WERI-Rb-1 (cell line): ENCODE measurements around the gene TAF3.

Experiments used
- DNase-seq: peaks from one replicate; pipeline ENCODE4 v3.0.0-alpha.2; 2020
- H3K27ac ChIP-seq: fragments of 250-450 bp; sonication (Bioruptor Pico); 2 replicates; pipeline ENCODE4 v1.5.1; 2020; ENCODE audit warnings: mild to moderate bottlenecking, moderate library complexity
- H3K27me3 ChIP-seq: fragments of 250-450 bp; sonication (Bioruptor Pico); 2 replicates; pipeline ENCODE4 v1.5.1; 2021; ENCODE audit warnings: mild to moderate bottlenecking, low read depth, moderate library complexity; ENCODE audit not compliant: insufficient read depth, severe bottlenecking
- H3K36me3 ChIP-seq: fragments of 250-450 bp; sonication (Bioruptor Pico); 2 replicates; pipeline ENCODE4 v1.5.1; 2020; ENCODE audit warnings: mild to moderate bottlenecking, moderate library complexity
- H3K4me3 ChIP-seq: 2 replicates; pipeline ENCODE4 v1.5.1; 2011; ENCODE audit warnings: low read depth, mild to moderate bottlenecking, control low read depth, low read length
- H3K9me3 ChIP-seq: fragments of 250-450 bp; sonication (Bioruptor Pico); 2 replicates; pipeline ENCODE4 v1.5.1; 2021; ENCODE audit warnings: mild to moderate bottlenecking, moderate library complexity; ENCODE audit not compliant: severe bottlenecking
- TF ChIP-seq, protein P1 (sequence below): IDR thresholded peaks from 2 replicates; pipeline ENCODE4 v1.5.1; 2011; ENCODE audit warnings: low read depth, mild to moderate bottlenecking, control low read depth, inconsistent platforms, low read length

TAF3 gene

GRCh38 chr10:7933262-7933661, 115.0 kb downstream of the TAF3 start:
- no peak for DNase-seq
- H3K36me3 ChIP-seq: no peaks in the 10 kb centered on the region
- H3K4me3 ChIP-seq: no peak overlapping the region
- H3K27ac ChIP-seq: no peak overlapping the region
- H3K27me3 ChIP-seq: no peaks in the 10 kb centered on the region
- H3K9me3 ChIP-seq: no peaks in the 10 kb centered on the region
- TF ChIP-seq, protein P1, sequence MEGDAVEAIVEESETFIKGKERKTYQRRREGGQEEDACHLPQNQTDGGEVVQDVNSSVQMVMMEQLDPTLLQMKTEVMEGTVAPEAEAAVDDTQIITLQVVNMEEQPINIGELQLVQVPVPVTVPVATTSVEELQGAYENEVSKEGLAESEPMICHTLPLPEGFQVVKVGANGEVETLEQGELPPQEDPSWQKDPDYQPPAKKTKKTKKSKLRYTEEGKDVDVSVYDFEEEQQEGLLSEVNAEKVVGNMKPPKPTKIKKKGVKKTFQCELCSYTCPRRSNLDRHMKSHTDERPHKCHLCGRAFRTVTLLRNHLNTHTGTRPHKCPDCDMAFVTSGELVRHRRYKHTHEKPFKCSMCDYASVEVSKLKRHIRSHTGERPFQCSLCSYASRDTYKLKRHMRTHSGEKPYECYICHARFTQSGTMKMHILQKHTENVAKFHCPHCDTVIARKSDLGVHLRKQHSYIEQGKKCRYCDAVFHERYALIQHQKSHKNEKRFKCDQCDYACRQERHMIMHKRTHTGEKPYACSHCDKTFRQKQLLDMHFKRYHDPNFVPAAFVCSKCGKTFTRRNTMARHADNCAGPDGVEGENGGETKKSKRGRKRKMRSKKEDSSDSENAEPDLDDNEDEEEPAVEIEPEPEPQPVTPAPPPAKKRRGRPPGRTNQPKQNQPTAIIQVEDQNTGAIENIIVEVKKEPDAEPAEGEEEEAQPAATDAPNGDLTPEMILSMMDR: no peak

GRCh38 chr10:7933757-7934156, 115.5 kb downstream of the TAF3 start:
- Histone ChIP-seq H3K27ac (no peak overlapping the region), H3K36me3 (no peaks in the 10 kb centered on the region), H3K27me3 (no peaks in the 10 kb centered on the region), H3K4me3 (no peak overlapping the region), H3K9me3 (no peaks in the 10 kb centered on the region)
- DNase-seq: no peak
- TF ChIP-seq, protein P1: no peak

- no peaks in the 10 kb centered on the region for H3K9me3 ChIP-seq
- DNase-seq: no peak
- no peak overlapping the region for H3K27ac ChIP-seq
- H3K36me3 ChIP-seq: no peaks in the 10 kb centered on the region
- TF ChIP-seq, protein P1: no peak
- no peaks in the 10 kb centered on the region for H3K27me3 ChIP-seq
- H3K4me3 ChIP-seq: no peak overlapping the region
Measured at GRCh38 chr10:7937315-7937945, 119.1 kb downstream of the TAF3 start.

- TF ChIP-seq, protein P1: no peak
- H3K27ac ChIP-seq: no peak overlapping the region
- H3K36me3 ChIP-seq: no peaks in the 10 kb centered on the region
- DNase-seq: no peak
- no peak overlapping the region for H3K4me3 ChIP-seq
- H3K27me3 ChIP-seq: no peaks in the 10 kb centered on the region
- no peaks in the 10 kb centered on the region for H3K9me3 ChIP-seq
Measured at GRCh38 chr10:7941576-7941975, 123.3 kb downstream of the TAF3 start.

DNA sequence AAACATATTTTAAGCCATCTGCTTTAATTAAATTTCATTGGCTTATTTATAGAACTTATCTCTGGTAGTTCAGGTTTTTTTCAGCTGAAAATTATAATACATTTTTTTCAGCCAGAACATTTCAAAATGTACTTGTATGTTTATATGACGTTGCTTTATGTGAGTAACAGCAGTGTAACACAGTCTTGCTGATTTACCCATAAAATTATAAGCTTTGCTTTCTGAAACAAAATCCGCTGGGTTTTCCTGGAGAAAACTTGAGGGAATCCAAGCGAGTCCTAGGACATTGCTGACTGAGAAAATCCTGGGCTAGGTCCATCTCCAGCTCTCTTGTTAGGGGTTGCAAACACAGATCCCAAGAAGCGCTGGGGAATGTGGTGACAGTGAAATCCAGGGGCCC, 124.0 kb downstream of the TAF3 start:
- Histone ChIP-seq H3K9me3 (no peaks in the 10 kb centered on the region), H3K27ac (no peak overlapping the region), H3K4me3 (no peak overlapping the region), H3K27me3 (no peaks in the 10 kb centered on the region), H3K36me3 (no peaks in the 10 kb centered on the region)
- DNase-seq: no peak
- TF ChIP-seq, protein P1: no peak

GRCh38 chr10:7942859-7943258, 124.6 kb downstream of the TAF3 start:
- TF ChIP-seq, protein P1: no peak
- no peak for DNase-seq
- Histone ChIP-seq H3K36me3 (no peaks in the 10 kb centered on the region), H3K27me3 (no peaks in the 10 kb centered on the region), H3K9me3 (no peaks in the 10 kb centered on the region), H3K4me3 (no peak overlapping the region), H3K27ac (no peak overlapping the region)
